CD1c-positive myeloid dendritic cell (primary cell): ENCODE measurements around the gene LRP4.

ENCODE experiments used
- DNase-seq: peaks from one replicate; pipeline ENCODE4 v3.0.0-alpha.2; 2016; ENCODE audit errors: extremely low spot score

The LRP4 gene

GRCh38 chr11:46850829-46851380 lies 67.4 kb downstream of the LRP4 start:
- DNase-seq: no peak

GRCh38 chr11:46849631-46850030 lies 68.7 kb downstream of the LRP4 start:
- DNase-seq: no peak

- no peak for DNase-seq
These were observed 71.9 kb downstream of the LRP4 start for GRCh38 chr11:46846510-46846830.

GRCh38 chr11:46845740-46846509 lies 72.4 kb downstream of the LRP4 start, which contains the start of gene CKAP5:
Gene CKAP5, minus strand, starts transcription at chr11:46846280. Its CDS starts 25,049 bp downstream, at chr11:46821231.
- peak; percentile 94 for DNase-seq

- no peak for DNase-seq
These were observed 73.0 kb downstream of the LRP4 start for GRCh38 chr11:46845440-46845739.

GRCh38 chr11:46840116-46840515 lies 78.2 kb downstream of the LRP4 start:
- no peak for DNase-seq

- no peak for DNase-seq
These were observed 79.8 kb downstream of the LRP4 start for GRCh38 chr11:46838501-46838900.

GRCh38 chr11:46837860-46838259 lies 80.5 kb downstream of the LRP4 start:
- peak; percentile 7 for DNase-seq

- no peak for DNase-seq
These were observed 81.5 kb downstream of the LRP4 start for GRCh38 chr11:46836870-46837269.

- DNase-seq: no peak
These were observed 81.9 kb downstream of the LRP4 start for GRCh38 chr11:46836431-46836830.

- DNase-seq: no peak
These were observed 82.5 kb downstream of the LRP4 start for GRCh38 chr11:46835897-46836296.

- DNase-seq: no peak
These were observed 83.5 kb downstream of the LRP4 start for GRCh38 chr11:46834821-46835220.

- DNase-seq: no peak
These were observed 85.7 kb downstream of the LRP4 start for GRCh38 chr11:46832511-46833214.

- no peak for DNase-seq
These were observed 90.4 kb downstream of the LRP4 start for GRCh38 chr11:46827995-46828394.

- DNase-seq: peak; percentile 78
These were observed 91.9 kb downstream of the LRP4 start for GRCh38 chr11:46826310-46827044.

- peak; percentile 3 for DNase-seq
These were observed 109.4 kb downstream of the LRP4 start for GRCh38 chr11:46808799-46809431.
